GM10248 (cell line): ENCODE results near the gene EGR1.

ENCODE experiments used
- CTCF ChIA-PET: fragments of 300-600 bp; sonication (Branson Sonifier 250); formaldehyde crosslinking; extraction: SDS; loops from one replicate; lab custom pipeline; 2021; ENCODE audit warnings: antibody characterized with exemption; lab: Yijun Ruan, JAX
- POLR2A ChIA-PET: fragments of 350-650 bp; sonication (Branson Sonifier 250); formaldehyde crosslinking; extraction: SDS; loops from one replicate; lab custom pipeline; 2020; ENCODE audit warnings: antibody characterized with exemption; lab: Yijun Ruan, JAX
- DNase-seq: peaks from one replicate; pipeline ENCODE4 v3.0.0; 2012; ENCODE audit errors: extremely low spot score
- TF ChIP-seq, protein P1 (sequence below): IDR thresholded peaks from 2 replicates; pipeline ENCODE4 v1.5.1; 2012; ENCODE audit warnings: mild to moderate bottlenecking, low read depth; ENCODE audit errors: extremely low read depth, missing control alignments, control extremely low read depth

Gene EGR1

DNA sequence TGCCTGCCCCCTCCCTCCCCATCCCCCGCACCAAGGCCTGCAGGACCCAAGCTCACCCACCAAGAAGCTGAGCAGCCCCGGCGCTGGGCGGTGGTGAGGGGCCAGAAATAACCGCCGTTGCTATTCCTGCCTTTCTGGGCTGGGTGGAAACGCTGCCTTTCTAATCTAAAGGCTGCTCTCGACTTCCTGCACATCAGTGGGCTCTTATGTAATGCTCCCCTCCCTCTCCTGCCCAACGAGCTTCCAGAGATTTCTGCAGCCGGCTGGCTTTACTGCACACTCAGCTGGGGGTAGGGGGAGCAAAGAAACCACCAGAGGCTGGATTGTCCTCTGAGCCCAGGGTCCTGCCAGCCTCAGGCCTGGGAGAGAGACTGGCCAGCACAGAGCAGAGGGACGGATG is 6.9 kb upstream of the EGR1 start:
- ChIA-PET POLR2A (interaction anchor here (0.6 to 1.0 kb wide), 2 partner anchors 9 to 120 kb away, joined by 3 to 9 read pairs; partner anchors contain the start of gene FAM53C), CTCF (interaction anchor here (0.9 to 10.3 kb wide), 6 partner anchors 6 to 106 kb away, joined by 3 to 152 read pairs (median 3); partner anchors contain the start of gene KDM3B)
- no peak for DNase-seq
- TF ChIP-seq, protein P1, sequence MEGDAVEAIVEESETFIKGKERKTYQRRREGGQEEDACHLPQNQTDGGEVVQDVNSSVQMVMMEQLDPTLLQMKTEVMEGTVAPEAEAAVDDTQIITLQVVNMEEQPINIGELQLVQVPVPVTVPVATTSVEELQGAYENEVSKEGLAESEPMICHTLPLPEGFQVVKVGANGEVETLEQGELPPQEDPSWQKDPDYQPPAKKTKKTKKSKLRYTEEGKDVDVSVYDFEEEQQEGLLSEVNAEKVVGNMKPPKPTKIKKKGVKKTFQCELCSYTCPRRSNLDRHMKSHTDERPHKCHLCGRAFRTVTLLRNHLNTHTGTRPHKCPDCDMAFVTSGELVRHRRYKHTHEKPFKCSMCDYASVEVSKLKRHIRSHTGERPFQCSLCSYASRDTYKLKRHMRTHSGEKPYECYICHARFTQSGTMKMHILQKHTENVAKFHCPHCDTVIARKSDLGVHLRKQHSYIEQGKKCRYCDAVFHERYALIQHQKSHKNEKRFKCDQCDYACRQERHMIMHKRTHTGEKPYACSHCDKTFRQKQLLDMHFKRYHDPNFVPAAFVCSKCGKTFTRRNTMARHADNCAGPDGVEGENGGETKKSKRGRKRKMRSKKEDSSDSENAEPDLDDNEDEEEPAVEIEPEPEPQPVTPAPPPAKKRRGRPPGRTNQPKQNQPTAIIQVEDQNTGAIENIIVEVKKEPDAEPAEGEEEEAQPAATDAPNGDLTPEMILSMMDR, result no peak

- TF ChIP-seq, protein P1, result no peak
- DNase-seq, result no peak
- POLR2A ChIA-PET, result interaction anchor here (0.6 to 1.0 kb wide), 2 partner anchors 9 to 121 kb away, joined by 3 to 9 read pairs; partner anchors contain the start of gene FAM53C
- CTCF ChIA-PET, result interaction anchor here (1.0 to 10.3 kb wide), 6 partner anchors 7 to 107 kb away, joined by 3 to 152 read pairs (median 3); partner anchors contain the start of gene KDM3B
Observed at GRCh38 chr5:138458856-138459255, 6.4 kb upstream of the EGR1 start.

DNA sequence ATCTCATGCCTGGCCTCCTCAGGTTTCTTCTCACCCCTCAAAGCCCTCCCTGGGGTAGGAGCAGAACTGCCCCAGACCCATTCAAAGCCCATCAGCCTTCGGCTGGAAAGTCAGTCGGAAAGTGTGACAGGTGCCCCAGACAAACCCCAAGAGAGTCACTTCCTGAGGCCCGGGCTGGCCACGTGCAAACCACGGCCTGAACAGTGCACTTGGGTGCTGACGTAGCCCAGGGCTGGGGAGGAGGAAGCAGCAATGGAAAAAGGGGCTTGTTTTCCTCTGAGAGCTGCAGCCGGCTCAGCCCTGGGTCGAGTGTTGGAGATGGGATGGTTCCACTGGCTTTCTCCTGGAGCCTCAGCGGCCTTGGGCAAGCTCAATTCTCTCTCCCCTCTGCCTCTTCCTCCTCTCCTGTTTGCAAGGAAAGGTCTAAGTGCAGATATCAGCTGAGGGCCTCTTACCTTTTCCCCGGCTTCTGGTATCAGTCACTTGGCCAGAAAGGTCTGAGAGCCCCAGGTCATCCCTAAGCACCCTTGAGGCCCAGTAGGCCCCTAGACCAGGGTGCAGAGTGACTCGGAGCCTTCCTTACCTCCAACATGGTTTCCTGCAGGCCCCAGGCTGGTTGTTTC is 5.9 kb upstream of the EGR1 start:
- ChIA-PET POLR2A (no interaction called here), CTCF (interaction anchor here (1.0 to 10.3 kb wide), 5 partner anchors 7 to 45 kb away, joined by 3 to 152 read pairs (median 4); no protein-coding TSS in a partner anchor)
- TF ChIP-seq, protein P1, result no peak

DNA sequence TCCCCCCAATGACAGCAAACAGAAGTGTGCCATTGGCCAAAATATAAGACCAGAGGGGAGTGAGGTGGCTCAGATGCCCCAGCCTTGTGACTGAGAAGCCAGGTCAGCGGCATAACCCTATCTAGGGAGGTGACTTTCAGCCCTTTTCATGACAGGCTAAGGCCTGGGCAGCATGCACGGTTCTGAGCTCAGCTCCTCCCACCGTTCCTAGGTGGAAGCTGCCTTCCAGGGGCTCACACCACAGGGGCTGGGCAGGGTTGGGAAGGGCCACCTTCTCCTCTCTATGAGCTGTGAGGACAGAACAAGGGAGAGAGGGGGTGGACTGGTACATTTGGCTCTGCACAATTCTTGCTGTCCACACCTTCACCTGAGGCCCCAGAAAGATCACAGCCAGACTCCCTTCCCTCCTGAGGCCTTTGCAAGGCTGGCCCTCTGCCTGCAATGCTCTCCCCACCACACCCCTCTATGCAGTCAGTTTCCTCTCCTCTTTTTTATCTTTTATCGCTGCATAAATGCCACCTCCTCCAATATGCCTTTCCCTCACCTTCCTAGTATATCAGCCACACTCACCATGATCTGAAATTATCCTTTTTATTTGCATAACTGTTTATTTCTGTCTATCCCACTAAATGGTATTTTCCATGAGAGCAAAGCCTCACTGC is 5.1 kb upstream of the EGR1 start:
- ChIA-PET POLR2A (interaction anchor here (0.6 kb wide), 1 partner anchor 122 kb away, joined by 3 read pairs; the partner anchor contains the start of gene FAM53C), CTCF (interaction anchor here (1.0 to 10.3 kb wide), 4 partner anchors 8 to 44 kb away, joined by 3 to 152 read pairs (median 4); no protein-coding TSS in a partner anchor)
- DNase-seq, result no peak
- TF ChIP-seq, protein P1, result no peak

More for the DNA sequence above, 5.9 kb upstream of the EGR1 start:
- DNase-seq, result peak; percentile 79

DNA sequence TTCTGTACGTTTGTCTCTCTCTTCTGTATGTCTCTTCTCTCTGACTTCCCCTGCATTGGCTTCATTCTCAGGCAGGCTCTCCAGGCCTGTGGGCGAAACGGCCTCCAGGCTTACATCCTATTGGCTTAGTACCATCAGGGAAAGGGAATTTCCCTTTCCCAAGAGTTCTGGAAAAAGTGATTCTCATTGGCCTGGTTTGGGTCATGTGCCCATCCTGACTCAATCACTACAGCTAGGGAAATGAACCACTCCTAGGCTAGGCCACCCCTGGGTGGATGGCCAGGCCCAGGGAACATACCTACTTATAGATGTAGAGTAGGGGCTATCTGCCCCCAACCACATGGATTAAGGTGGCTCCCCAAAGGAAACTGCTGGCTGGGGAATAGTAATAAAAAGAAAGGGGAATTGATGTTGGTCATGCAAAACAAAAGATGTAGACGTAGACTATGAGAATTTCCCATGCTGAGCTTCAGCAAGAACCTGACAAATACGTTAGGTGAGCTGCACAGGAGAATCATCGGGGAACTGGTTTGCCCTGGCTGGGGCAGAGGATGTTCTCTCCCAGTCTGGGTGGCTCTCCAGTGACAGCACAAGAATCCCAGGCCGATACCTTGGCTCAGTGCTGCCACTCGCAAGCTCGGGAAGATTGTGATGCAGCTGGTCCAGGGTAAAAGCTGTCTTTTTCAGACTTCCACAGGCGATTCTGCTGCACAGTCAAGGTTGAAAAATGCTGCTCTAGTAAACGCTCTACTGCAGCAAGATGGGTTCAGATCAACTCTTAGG is 3.7 kb upstream of the EGR1 start:
- CTCF ChIA-PET, result interaction anchor here (1.3 to 10.3 kb wide), 2 partner anchors 9 to 42 kb away, joined by 6 to 152 read pairs; no protein-coding TSS in a partner anchor
- TF ChIP-seq, protein P1, result no peak
- no peak for DNase-seq
- POLR2A ChIA-PET, result interaction anchor here (0.6 kb wide), 1 partner anchor 11 kb away, joined by 4 read pairs; no protein-coding TSS in a partner anchor

DNA sequence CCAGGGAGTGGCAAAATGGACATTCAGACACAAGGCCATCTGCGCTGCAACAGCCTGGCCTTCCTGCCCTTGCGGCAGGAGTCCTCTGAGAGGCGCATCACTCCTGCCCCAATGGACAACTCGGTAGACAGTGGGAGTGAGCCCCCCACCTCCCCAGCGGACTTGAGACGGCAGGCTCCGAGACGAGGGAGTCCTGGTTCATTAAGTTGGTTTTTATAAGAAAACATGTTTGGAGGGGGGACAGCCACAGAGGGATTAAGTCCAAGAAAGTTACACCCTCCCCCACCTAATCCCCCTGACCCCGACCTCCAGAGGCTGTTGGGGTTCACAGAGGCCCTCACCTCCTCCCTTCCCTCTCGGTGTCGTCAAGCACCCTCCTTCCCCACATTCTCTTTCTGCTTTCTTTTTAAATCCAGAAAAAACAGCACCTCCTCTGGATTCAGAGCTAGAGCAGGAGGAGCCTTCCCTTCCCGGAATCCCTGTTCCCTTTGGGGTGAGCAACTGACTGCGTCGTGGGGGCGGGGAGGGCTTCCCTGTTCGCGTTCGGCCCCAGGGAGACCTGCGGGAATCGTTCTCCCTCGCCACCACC is 1.8 kb upstream of the EGR1 start:
- CTCF ChIA-PET, result interaction anchor here (0.7 to 10.3 kb wide), 7 partner anchors 11 to 86 kb away, joined by 3 to 152 read pairs (median 3); no protein-coding TSS in a partner anchor
- TF ChIP-seq, protein P1, result no peak
- no peak for DNase-seq
- POLR2A ChIA-PET, result no interaction called here
